ENCODE data around the gene CADPS2. TPM values are rescaled to one million over a fixed set of nuclear protein-coding genes. Genes with fewer than 3 reads are reported as not detected.

The CADPS2 gene
- polyA plus RNA-seq, 3 donors, result not detected

DNA sequence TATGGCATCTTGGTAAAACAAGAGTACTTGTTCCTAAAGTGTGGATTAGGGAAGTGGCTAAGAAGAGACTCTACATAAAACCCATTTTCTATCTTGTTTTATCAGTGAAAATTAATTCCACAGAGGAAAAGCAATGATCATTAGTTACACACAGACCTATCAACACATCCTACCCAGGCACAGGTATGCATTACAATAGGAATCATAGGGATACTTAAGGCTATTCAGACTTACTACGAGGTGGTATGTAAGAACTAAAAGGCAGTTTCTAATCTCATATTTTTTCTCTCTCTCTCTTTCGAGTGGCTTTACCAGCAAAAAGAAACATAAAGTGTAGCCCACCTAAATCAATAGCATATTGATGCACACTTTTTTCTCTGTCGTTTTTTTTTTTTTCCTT is 415.4 kb downstream of the CADPS2 start:
- Mint-ChIP-seq H3K36me3 (no peaks in the 10 kb centered on the region), H3K27ac (no peak overlapping the region), H3K4me1 (no peaks in the 10 kb centered on the region)

DNA sequence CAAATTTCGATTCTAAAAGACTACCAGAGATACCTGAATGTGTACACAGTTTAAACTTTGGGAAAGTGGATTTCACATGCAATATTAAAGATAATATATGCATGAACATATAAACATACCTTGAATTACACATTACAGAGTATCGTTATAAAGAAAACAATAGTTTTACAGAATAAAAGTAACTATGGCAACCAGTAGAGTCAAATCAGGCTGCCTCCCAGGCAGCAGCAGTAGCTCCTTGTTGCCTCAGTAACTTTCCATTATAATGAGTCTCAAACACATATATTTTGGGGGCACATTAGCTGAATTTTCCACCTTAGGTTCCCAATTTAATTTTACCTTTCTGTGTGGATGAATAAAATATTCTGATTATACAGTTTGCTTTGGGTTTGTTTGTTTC is 417.3 kb downstream of the CADPS2 start:
- no peaks in the 10 kb centered on the region for H3K9me3 Mint-ChIP-seq
- Histone ChIP-seq H3K4me3 (replicated peaks in 1 of 3; ENCODE audit: low read depth in 2 of 3, low read length in 3 of 3) (no peak overlapping the region), H3K27ac (ENCODE audit: low read depth in 1 of 2, low read length in 2 of 2) (no peak overlapping the region), H4K20me1 (ENCODE audit: insufficient read depth, low read length) (no peaks in the 10 kb centered on the region), H3K9me3 (replicated peaks in 1 of 2; ENCODE audit: control insufficient read depth in 1 of 2, insufficient read depth in 1 of 2, low read length in 2 of 2) (no peaks in the 10 kb centered on the region), H2AFZ (ENCODE audit: insufficient read depth, low read depth, low read length, poor library complexity, severe bottlenecking) (no peak overlapping the region), H3K4me2 (replicated peaks; ENCODE audit: extremely low read depth, low read length, poor library complexity, severe bottlenecking) (no peak overlapping the region), H3K4me1 (ENCODE audit: control insufficient read depth in 1 of 2, insufficient read depth in 2 of 2, low read length in 2 of 2) (no peaks in the 10 kb centered on the region), H3K27me3 (ENCODE audit: control insufficient read depth in 2 of 2, insufficient read depth in 2 of 2, low read length in 2 of 2) (no peaks in the 10 kb centered on the region), H3K79me2 (ENCODE audit: insufficient read depth, low read length) (no peaks in the 10 kb centered on the region), H3K36me3 (replicated peaks in 1 of 2; ENCODE audit: control insufficient read depth in 1 of 2, insufficient read depth in 2 of 2, low read length in 2 of 2) (no peaks in the 10 kb centered on the region), H3K9ac (ENCODE audit: insufficient read depth, low read length, poor library complexity, severe bottlenecking) (no peak overlapping the region)
- H3K4me1 Mint-ChIP-seq, result no peaks in the 10 kb centered on the region
- no peak for DNase-seq
- H3K4me3 Mint-ChIP-seq, result no peak overlapping the region
- TF ChIP-seq, protein P1, sequence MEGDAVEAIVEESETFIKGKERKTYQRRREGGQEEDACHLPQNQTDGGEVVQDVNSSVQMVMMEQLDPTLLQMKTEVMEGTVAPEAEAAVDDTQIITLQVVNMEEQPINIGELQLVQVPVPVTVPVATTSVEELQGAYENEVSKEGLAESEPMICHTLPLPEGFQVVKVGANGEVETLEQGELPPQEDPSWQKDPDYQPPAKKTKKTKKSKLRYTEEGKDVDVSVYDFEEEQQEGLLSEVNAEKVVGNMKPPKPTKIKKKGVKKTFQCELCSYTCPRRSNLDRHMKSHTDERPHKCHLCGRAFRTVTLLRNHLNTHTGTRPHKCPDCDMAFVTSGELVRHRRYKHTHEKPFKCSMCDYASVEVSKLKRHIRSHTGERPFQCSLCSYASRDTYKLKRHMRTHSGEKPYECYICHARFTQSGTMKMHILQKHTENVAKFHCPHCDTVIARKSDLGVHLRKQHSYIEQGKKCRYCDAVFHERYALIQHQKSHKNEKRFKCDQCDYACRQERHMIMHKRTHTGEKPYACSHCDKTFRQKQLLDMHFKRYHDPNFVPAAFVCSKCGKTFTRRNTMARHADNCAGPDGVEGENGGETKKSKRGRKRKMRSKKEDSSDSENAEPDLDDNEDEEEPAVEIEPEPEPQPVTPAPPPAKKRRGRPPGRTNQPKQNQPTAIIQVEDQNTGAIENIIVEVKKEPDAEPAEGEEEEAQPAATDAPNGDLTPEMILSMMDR (IDR thresholded peaks at IDR 0.05), result no peak
- no CpG with 5 or more reads among the region's 2 CpGs for WGBS (ENCODE audit: insufficient coverage)
- peaks cover 0 to 2% (median 1%) of the 10 kb centered on the region in 3 donors for H3K27me3 Mint-ChIP-seq (ENCODE audit: low read depth in 3 of 3)
- intact Hi-C loops (cut with micrococcal nuclease), result no loop called here
- no peak overlapping the region for H3K27ac Mint-ChIP-seq
- H3K36me3 Mint-ChIP-seq, result no peaks in the 10 kb centered on the region

More for the DNA sequence above, 415.4 kb downstream of the CADPS2 start:
- Histone ChIP-seq H4K20me1 (ENCODE audit: insufficient read depth, low read length) (no peaks in the 10 kb centered on the region), H3K9me3 (replicated peaks in 1 of 2; ENCODE audit: control insufficient read depth in 1 of 2, insufficient read depth in 1 of 2, low read length in 2 of 2) (no peaks in the 10 kb centered on the region), H3K4me3 (replicated peaks in 1 of 3; ENCODE audit: low read depth in 2 of 3, low read length in 3 of 3) (no peak overlapping the region), H3K79me2 (ENCODE audit: insufficient read depth, low read length) (no peaks in the 10 kb centered on the region), H3K36me3 (replicated peaks in 1 of 2; ENCODE audit: control insufficient read depth in 1 of 2, insufficient read depth in 2 of 2, low read length in 2 of 2) (no peaks in the 10 kb centered on the region), H3K4me1 (ENCODE audit: control insufficient read depth in 1 of 2, insufficient read depth in 2 of 2, low read length in 2 of 2) (no peaks in the 10 kb centered on the region), H2AFZ (ENCODE audit: insufficient read depth, low read depth, low read length, poor library complexity, severe bottlenecking) (no peak overlapping the region), H3K9ac (ENCODE audit: insufficient read depth, low read length, poor library complexity, severe bottlenecking) (no peak overlapping the region), H3K27ac (ENCODE audit: low read depth in 1 of 2, low read length in 2 of 2) (no peak overlapping the region), H3K4me2 (replicated peaks; ENCODE audit: extremely low read depth, low read length, poor library complexity, severe bottlenecking) (no peak overlapping the region), H3K27me3 (ENCODE audit: control insufficient read depth in 2 of 2, insufficient read depth in 2 of 2, low read length in 2 of 2) (no peaks in the 10 kb centered on the region)
- WGBS (ENCODE audit: insufficient coverage), result no CpG with 5 or more reads among the region's 3 CpGs
- Mint-ChIP-seq H3K27me3 (ENCODE audit: low read depth in 3 of 3) (peaks cover 0 to 2% (median 1%) of the 10 kb centered on the region in 3 donors), H3K4me3 (no peak overlapping the region), H3K9me3 (no peaks in the 10 kb centered on the region)
- intact Hi-C loops (cut with micrococcal nuclease), result no loop called here
- TF ChIP-seq, protein P1 (IDR thresholded peaks at IDR 0.05), result no peak
- DNase-seq, result no peak

Measured in CD14-positive monocyte (primary cell).